Left lung (tissue), 10 donors: Measurements from ENCODE around the gene PTPRD. TPM values are rescaled to one million over a fixed set of nuclear protein-coding genes. Genes with fewer than 3 reads are reported as not detected.

Experiments
- ATAC-seq: fragments of 200-7000 bp; cut with Tn5 transposase; one replicate; pipeline ENCODE4 v1.9.1; 2020; ENCODE audit warnings: moderate library complexity
- DNase-seq, 4 donors: peaks; one replicate each; pipeline ENCODE4 v3.0.0-alpha.2; 2013 to 2020
- H3K27ac ChIP-seq, 2 donors: fragments of 200-600 bp; sonication (generic) in 1 of 2; one replicate each; pipeline versions ENCODE4 v1.5.0 to v1.8.0; 2020 to 2021
- H3K27me3 ChIP-seq, 2 donors: fragments of 200-600 bp; sonication (generic) in 1 of 2; one replicate each; pipeline versions ENCODE4 v1.5.0 to v1.8.0; 2020 to 2021
- H3K36me3 ChIP-seq, 2 donors: fragments of 200-600 bp; sonication (generic) in 1 of 2; one replicate each; pipeline versions ENCODE4 v1.5.0 to v1.8.0; 2020 to 2021
- H3K4me1 ChIP-seq, 2 donors: fragments of 200-600 bp; one replicate each; pipeline ENCODE4 v1.8.0; 2021
- H3K4me3 ChIP-seq, 2 donors: fragments of 200-600 bp; sonication (generic) in 1 of 2; one replicate each; pipeline versions ENCODE4 v1.5.0 to v1.8.0; 2020 to 2021; ENCODE audit warnings: mild to moderate bottlenecking in 1 of 2
- H3K9me3 ChIP-seq, 2 donors: fragments of 200-600 bp; sonication (generic) in 1 of 2; one replicate each; pipeline versions ENCODE4 v1.5.0 to v1.8.0; 2020 to 2021
- intact Hi-C, 2 donors: fragments of 100-400 bp; cut with DNase I; formaldehyde crosslinking; loops; one replicate each; pipeline versions ENCODE4 v1.11.2 to v1.14.2; 2022
- polyA plus RNA-seq, 6 donors: library from polyadenylated mRNA; unstranded; fragments of 120-200 nt; gene quantifications; one replicate each; pipeline ENCODE4 v1.2.1, GENCODE V29; 2013; ENCODE audit not compliant: insufficient read length in 6 of 6
- total RNA-seq, 2 donors: library from RNA; stranded (reverse); fragmentation: NEBNext Ultra II Directional; extraction: Animal tissue kit (Norgen Biotek cat#: 25700); gene quantifications; one replicate each; pipeline ENCODE4 v1.2.1, GENCODE V29; 2021
- TF ChIP-seq, protein P1 (sequence below), 2 donors: fragments of 200-600 bp; sonication (generic) in 1 of 2; IDR thresholded peaks; one replicate each; pipeline versions ENCODE4 v1.5.0 to v1.8.0; 2021; ENCODE audit warnings: antibody characterized with exemption in 2 of 2
- donor health status: DM: no; HTN: yes; CAD: no.
- donor health status: DM: no; HTN: no; CAD: no.

Gene PTPRD
- total and polyA plus RNA-seq, 8 donors: 24.2 to 167 (median 139) TPM

DNA sequence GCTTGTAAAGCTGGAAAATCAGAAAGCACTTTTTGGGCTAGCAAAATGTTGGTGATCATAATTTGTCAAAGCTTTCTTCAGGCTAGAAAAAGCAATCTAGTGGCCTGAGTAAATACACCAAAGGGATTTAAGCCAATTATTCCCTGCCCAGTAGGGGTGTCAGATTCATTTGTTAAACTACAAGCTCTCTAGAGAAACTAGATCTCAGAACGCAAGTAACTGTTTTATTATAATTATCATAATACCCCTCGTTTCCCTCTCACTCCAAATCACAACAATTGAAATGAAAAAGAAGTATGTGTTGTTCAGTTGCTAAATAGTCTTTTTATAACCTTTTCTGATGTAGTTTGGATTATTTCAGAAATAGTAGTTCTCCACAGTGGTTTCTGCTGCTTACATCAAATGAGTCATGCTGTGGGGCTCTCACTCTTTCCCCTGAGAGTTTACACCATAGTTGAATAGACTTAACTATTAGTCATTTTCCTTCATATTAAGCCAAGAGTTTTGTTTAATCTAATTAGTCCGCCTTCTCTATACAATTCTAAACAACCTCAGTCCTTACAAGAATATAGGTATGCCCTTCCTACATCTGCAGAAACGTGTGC is 1894.6 kb downstream of the PTPRD start:
- H3K4me1 ChIP-seq: no peaks in the 10 kb centered on the region
- ATAC-seq (peak; percentile 71), DNase-seq (no peak)
- no peaks in the 10 kb centered on the region for H3K27me3 ChIP-seq
- intact Hi-C loops: no loop called here
- no peak overlapping the region for H3K4me3 ChIP-seq
- H3K27ac ChIP-seq: peak overlapping the region in 1 of 2 donors; percentile 57
- H3K36me3 ChIP-seq: no peaks in the 10 kb centered on the region
- TF ChIP-seq, protein P1, sequence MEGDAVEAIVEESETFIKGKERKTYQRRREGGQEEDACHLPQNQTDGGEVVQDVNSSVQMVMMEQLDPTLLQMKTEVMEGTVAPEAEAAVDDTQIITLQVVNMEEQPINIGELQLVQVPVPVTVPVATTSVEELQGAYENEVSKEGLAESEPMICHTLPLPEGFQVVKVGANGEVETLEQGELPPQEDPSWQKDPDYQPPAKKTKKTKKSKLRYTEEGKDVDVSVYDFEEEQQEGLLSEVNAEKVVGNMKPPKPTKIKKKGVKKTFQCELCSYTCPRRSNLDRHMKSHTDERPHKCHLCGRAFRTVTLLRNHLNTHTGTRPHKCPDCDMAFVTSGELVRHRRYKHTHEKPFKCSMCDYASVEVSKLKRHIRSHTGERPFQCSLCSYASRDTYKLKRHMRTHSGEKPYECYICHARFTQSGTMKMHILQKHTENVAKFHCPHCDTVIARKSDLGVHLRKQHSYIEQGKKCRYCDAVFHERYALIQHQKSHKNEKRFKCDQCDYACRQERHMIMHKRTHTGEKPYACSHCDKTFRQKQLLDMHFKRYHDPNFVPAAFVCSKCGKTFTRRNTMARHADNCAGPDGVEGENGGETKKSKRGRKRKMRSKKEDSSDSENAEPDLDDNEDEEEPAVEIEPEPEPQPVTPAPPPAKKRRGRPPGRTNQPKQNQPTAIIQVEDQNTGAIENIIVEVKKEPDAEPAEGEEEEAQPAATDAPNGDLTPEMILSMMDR (IDR thresholded peaks at IDR 0.05): no peak
- H3K9me3 ChIP-seq: no peaks in the 10 kb centered on the region

DNA sequence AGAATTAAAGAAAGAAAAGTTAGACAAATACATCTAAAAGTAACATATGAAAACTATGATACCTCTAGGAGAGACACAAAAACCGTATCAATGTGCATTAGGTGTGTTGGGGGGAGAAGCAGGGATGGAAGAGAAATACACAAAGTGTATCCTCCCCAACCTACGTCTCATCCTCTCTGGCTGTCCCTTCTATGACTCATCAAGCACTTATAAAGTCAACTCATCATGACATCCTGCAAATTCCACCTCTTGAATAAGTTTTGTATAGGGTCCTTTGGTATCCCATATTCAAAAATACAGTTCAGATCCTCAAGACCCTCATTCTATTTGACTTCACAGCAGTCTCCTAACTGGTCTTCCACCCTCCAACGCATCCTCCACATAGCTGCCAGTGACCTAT is 1895.7 kb downstream of the PTPRD start:
- Histone ChIP-seq H3K4me1 (no peaks in the 10 kb centered on the region), H3K4me3 (no peak overlapping the region), H3K36me3 (no peaks in the 10 kb centered on the region), H3K27me3 (no peaks in the 10 kb centered on the region), H3K9me3 (no peaks in the 10 kb centered on the region), H3K27ac (no peak overlapping the region)
- TF ChIP-seq, protein P1 (IDR thresholded peaks at IDR 0.05): no peak
- DNase-seq (no peak), ATAC-seq (no peak)
- intact Hi-C loops: no loop called here

GRCh38 chr9:8715788-8716187 is 1897.0 kb downstream of the PTPRD start:
- intact Hi-C loops: no loop called here

DNA sequence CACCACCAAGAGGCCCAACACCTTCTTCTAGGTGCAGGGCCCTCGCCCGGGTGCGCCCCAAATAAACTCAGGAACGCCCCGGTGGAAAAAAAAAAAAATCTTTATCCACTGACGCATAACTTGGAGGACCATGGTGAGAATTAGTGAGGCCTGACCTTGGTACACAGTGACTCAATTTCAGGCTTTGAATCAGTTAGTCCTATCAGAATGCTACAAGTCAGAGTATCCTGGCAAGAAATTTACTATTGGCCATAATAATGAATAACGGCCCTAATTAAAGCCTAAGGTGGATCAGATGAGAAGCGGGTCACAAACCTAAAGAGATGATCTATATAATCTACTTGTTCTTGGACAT is 1899.0 kb downstream of the PTPRD start:
- Histone ChIP-seq H3K27ac (no peak overlapping the region), H3K4me1 (no peaks in the 10 kb centered on the region), H3K27me3 (no peaks in the 10 kb centered on the region), H3K36me3 (no peaks in the 10 kb centered on the region), H3K4me3 (no peak overlapping the region), H3K9me3 (no peaks in the 10 kb centered on the region)
- TF ChIP-seq, protein P1 (IDR thresholded peaks at IDR 0.05): no peak
- ATAC-seq (no peak), DNase-seq (no peak)
- intact Hi-C loops: no loop called here

More at GRCh38 chr9:8715788-8716187, 1897.0 kb downstream of the PTPRD start:
- TF ChIP-seq, protein P1 (IDR thresholded peaks at IDR 0.05): no peak
- H3K9me3 ChIP-seq: no peaks in the 10 kb centered on the region
- ATAC-seq (peak; percentile 19), DNase-seq (no peak)
- no peak overlapping the region for H3K27ac ChIP-seq
- H3K36me3 ChIP-seq: no peaks in the 10 kb centered on the region
- no peak overlapping the region for H3K4me3 ChIP-seq
- no peaks in the 10 kb centered on the region for H3K4me1 ChIP-seq
- H3K27me3 ChIP-seq: no peaks in the 10 kb centered on the region

DNA sequence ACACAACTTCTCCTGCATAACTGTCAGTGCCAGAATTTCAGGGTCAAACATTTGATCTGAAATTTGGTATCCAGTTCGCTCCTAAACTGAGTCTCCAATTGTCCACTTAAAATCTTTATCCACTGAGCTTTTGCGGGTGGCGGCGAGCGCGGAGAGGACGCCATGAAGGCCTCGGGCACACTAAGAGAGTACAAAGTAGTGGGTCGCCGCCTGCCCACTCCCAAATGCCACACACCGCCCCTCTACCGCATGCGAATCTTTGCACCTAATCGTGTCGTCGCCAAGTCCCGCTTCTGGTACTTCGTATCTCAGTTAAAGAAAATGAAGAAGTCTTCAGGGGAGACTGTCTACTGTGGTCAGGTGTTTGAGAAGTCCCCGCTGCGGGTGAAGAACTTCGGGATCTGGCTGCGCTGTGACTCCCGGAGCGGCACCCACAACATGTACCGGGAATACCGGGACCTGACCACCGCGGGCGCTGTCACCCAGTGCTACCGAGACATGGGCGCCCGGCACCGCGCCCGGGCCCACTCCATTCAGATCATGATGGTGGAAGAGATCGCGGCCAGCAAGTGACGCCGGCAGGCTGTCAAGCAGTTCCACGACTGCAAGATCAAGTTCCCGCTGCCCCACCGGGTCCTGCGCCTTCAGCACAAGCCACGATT is 1899.5 kb downstream of the PTPRD start:
- no peak overlapping the region for H3K4me3 ChIP-seq
- ATAC-seq (no peak), DNase-seq (peak in 1 of 4 donors; percentile 70)

More for the DNA sequence above, 1899.5 kb downstream of the PTPRD start:
- no peaks in the 10 kb centered on the region for H3K36me3 ChIP-seq
- H3K4me1 ChIP-seq: no peaks in the 10 kb centered on the region
- intact Hi-C loops: no loop called here
- no peaks in the 10 kb centered on the region for H3K9me3 ChIP-seq
- no peak overlapping the region for H3K27ac ChIP-seq
- H3K27me3 ChIP-seq: no peaks in the 10 kb centered on the region
- TF ChIP-seq, protein P1 (IDR thresholded peaks at IDR 0.05): no peak
